Tibial nerve (tissue), 3 donors: ENCODE measurements around the gene SMIM24.

Experiments
- CTCF ChIP-seq, 5 experiments: fragments of 200-600 bp in 3 of 5; fragments of 450-650 bp in 2 of 5; sonication (generic) in 3 of 5; IDR thresholded peaks; one replicate each; pipeline ENCODE4 v1.5.1; 2016 to 2019; ENCODE audit warnings: antibody characterized with exemption in 5 of 5, mild to moderate bottlenecking in 3 of 5, moderate library complexity in 2 of 5
- POLR2A ChIP-seq, 2 donors: fragments of 450-650 bp; IDR thresholded peaks; one replicate each; pipeline ENCODE4 v1.6.1; 2017; ENCODE audit warnings: antibody characterized with exemption in 2 of 2, mild to moderate bottlenecking in 2 of 2, moderate library complexity in 2 of 2

GRCh38 chr19:3528539-3529211 is 48.4 kb upstream of the SMIM24 start:
- no peak for TF ChIP-seq CTCF (IDR thresholded peaks at IDR 0.05)
- TF ChIP-seq POLR2A (IDR thresholded peaks at IDR 0.05): no peak
